ENCODE measurements around the gene TBX20.

TBX20 gene

GRCh38 chr7:35253710-35254495, at the start of gene TBX20:
Gene TBX20 (minus strand): TSS chr7:35254100. CDS start chr7:35253620, 480 bp downstream.
- no peak for DNase-seq (ENCODE audit: low spot score)
- TF ChIP-seq CTCF (IDR thresholded peaks at IDR 0.05; ENCODE audit: borderline replicate concordance, control extremely low read depth, extremely low read depth, insufficient read depth, missing control alignments): no peak
- in situ Hi-C loops (cut with MboI; ENCODE audit: low sequenced_read_pairs, unreplicated experiment): no loop called here

GRCh38 chr7:35289376-35289775, 35.5 kb upstream of the TBX20 start:
- in situ Hi-C loops (cut with MboI; ENCODE audit: low sequenced_read_pairs, unreplicated experiment): no loop called here
- no peak for DNase-seq (ENCODE audit: low spot score)
- TF ChIP-seq CTCF (IDR thresholded peaks at IDR 0.05; ENCODE audit: borderline replicate concordance, control extremely low read depth, extremely low read depth, insufficient read depth, missing control alignments): no peak

- DNase-seq (ENCODE audit: low spot score): no peak
Observed at GRCh38 chr7:35286986-35287385, 33.1 kb upstream of the TBX20 start.

GRCh38 chr7:35286422-35286821, 32.5 kb upstream of the TBX20 start:
- DNase-seq (ENCODE audit: low spot score): no peak
- in situ Hi-C loops (cut with MboI; ENCODE audit: low sequenced_read_pairs, unreplicated experiment): no loop called here
- TF ChIP-seq CTCF (IDR thresholded peaks at IDR 0.05; ENCODE audit: borderline replicate concordance, control extremely low read depth, extremely low read depth, insufficient read depth, missing control alignments): no peak

More at GRCh38 chr7:35286986-35287385, 33.1 kb upstream of the TBX20 start:
- TF ChIP-seq CTCF (IDR thresholded peaks at IDR 0.05; ENCODE audit: borderline replicate concordance, control extremely low read depth, extremely low read depth, insufficient read depth, missing control alignments): no peak
- in situ Hi-C loops (cut with MboI; ENCODE audit: low sequenced_read_pairs, unreplicated experiment): no loop called here

- no peak for TF ChIP-seq CTCF (IDR thresholded peaks at IDR 0.05; ENCODE audit: borderline replicate concordance, control extremely low read depth, extremely low read depth, insufficient read depth, missing control alignments)
- no peak for DNase-seq (ENCODE audit: low spot score)
- in situ Hi-C loops (cut with MboI; ENCODE audit: low sequenced_read_pairs, unreplicated experiment): no loop called here
Observed at GRCh38 chr7:35285799-35286198, 31.9 kb upstream of the TBX20 start.

GRCh38 chr7:35280902-35281301, 27.0 kb upstream of the TBX20 start:
- in situ Hi-C loops (cut with MboI; ENCODE audit: low sequenced_read_pairs, unreplicated experiment): no loop called here
- no peak for TF ChIP-seq CTCF (IDR thresholded peaks at IDR 0.05; ENCODE audit: borderline replicate concordance, control extremely low read depth, extremely low read depth, insufficient read depth, missing control alignments)
- no peak for DNase-seq (ENCODE audit: low spot score)
